B cell (primary cell): ENCODE measurements around the gene TEX51. TPM values are rescaled to one million over a fixed set of nuclear protein-coding genes. Genes with fewer than 3 reads are reported as not detected.

Experiments used
- ATAC-seq: fragments of 200-7000 bp; cut with Tn5 transposase; one replicate; pipeline ENCODE4 v1.10.0; 2021; ENCODE audit warnings: low read depth, mild to moderate bottlenecking, moderate number of reproducible peaks, moderate library complexity
- CTCF ChIA-PET: fragments of 350-600 bp; sonication (Branson Sonifier 250); formaldehyde crosslinking; loops from one replicate; lab custom pipeline; 2021; ENCODE audit warnings: antibody characterized with exemption, inconsistent platforms; lab: Charles Lee
- POLR2A ChIA-PET: fragments of 350-600 bp; sonication (Branson Sonifier 250); formaldehyde crosslinking; loops from one replicate; lab custom pipeline; 2021; ENCODE audit warnings: antibody characterized with exemption; lab: Charles Lee
- DNase-seq: peaks from one replicate; pipeline ENCODE4 v3.0.0; 2013
- H2AFZ ChIP-seq: 2 replicates; pipeline ENCODE4 v1.6.1; 2012; ENCODE audit warnings: mild to moderate bottlenecking, low read depth, low read length; ENCODE audit not compliant: insufficient read depth, poor library complexity, severe bottlenecking
- H3K27ac ChIP-seq, 2 donors: 1 replicate in 1 of 2; 2 replicates in 1 of 2; pipeline ENCODE4 v1.5.1; 2012 to 2013; ENCODE audit warnings: low read length in 2 of 2, mild to moderate bottlenecking in 2 of 2, moderate library complexity in 1 of 2
- H3K27me3 ChIP-seq, 4 experiments: fragments of 200-600 bp in 1 of 4; sonication (generic) in 1 of 4; replicated peaks in 1 of 4; 1 replicate in 2 of 4; 2 replicates in 2 of 4; pipeline versions ENCODE4 v1.6.1 to v1.7.0; 2013 to 2016; ENCODE audit warnings: low read length in 3 of 4, mild to moderate bottlenecking in 2 of 4, mixed read lengths in 1 of 4, moderate library complexity in 1 of 4; ENCODE audit not compliant: insufficient read depth in 4 of 4, control insufficient read depth in 3 of 4; ENCODE audit errors: control extremely low read depth in 1 of 4
- H3K36me3 ChIP-seq, 2 experiments: replicated peaks in 1 of 2; 1 replicate in 1 of 2; 2 replicates in 1 of 2; pipeline versions ENCODE4 v1.6.1 to v1.7.1; 2013; ENCODE audit warnings: low read length in 1 of 2; ENCODE audit not compliant: insufficient read depth in 2 of 2, control insufficient read depth in 1 of 2; ENCODE audit errors: control extremely low read depth in 1 of 2, extremely low read depth in 1 of 2
- H3K4me1 ChIP-seq, 2 donors: fragments of 200-600 bp in 1 of 2; sonication (generic) in 1 of 2; 1 replicate in 1 of 2; 2 replicates in 1 of 2; pipeline versions ENCODE4 v1.5.1 to v1.6.1; 2013 to 2017; ENCODE audit warnings: low read length in 2 of 2; ENCODE audit not compliant: control insufficient read depth in 2 of 2, insufficient read depth in 2 of 2
- H3K4me2 ChIP-seq: replicated peaks from 2 replicates; pipeline ENCODE3; 2012; ENCODE audit warnings: mild to moderate bottlenecking, low read depth, low read length; ENCODE audit not compliant: poor library complexity, severe bottlenecking
- H3K4me3 ChIP-seq, 5 experiments: fragments of 200-600 bp in 1 of 5; sonication (generic) in 1 of 5; 1 replicate in 3 of 5; 2 replicates in 2 of 5; pipeline versions ENCODE4 v1.5.1 to v1.7.0; 2011 to 2016; ENCODE audit warnings: low read length in 4 of 5, mild to moderate bottlenecking in 4 of 5, low read depth in 2 of 5, control low read depth in 1 of 5, moderate library complexity in 1 of 5; ENCODE audit not compliant: insufficient read depth in 1 of 5; ENCODE audit errors: control extremely low read depth in 1 of 5, extremely low read depth in 1 of 5
- H3K79me2 ChIP-seq: fragments of 200-600 bp; sonication (generic); one replicate; pipeline ENCODE4 v1.6.0; 2016; ENCODE audit warnings: low read length; ENCODE audit not compliant: control insufficient read depth, insufficient read depth
- H3K9ac ChIP-seq: fragments of 200-600 bp; sonication (generic); 2 replicates; pipeline ENCODE4 v1.6.1; 2017; ENCODE audit warnings: mild to moderate bottlenecking, low read length, moderate library complexity
- H3K9me3 ChIP-seq, 3 donors: one replicate each; pipeline versions ENCODE4 v1.6.1 to v1.7.1; 2013; ENCODE audit warnings: low read length in 2 of 3; ENCODE audit not compliant: control insufficient read depth in 2 of 3, insufficient read depth in 1 of 3; ENCODE audit errors: control extremely low read depth in 1 of 3
- H4K20me1 ChIP-seq: 2 replicates; pipeline ENCODE4 v1.6.0; 2012; ENCODE audit warnings: mild to moderate bottlenecking, low read length; ENCODE audit not compliant: insufficient read depth, control insufficient read depth, poor library complexity, severe bottlenecking
- H3K27ac Mint-ChIP-seq: one replicate; pipeline ENCODE4 v1.8.0; 2021; ENCODE audit warnings: mixed read lengths
- H3K27me3 Mint-ChIP-seq: one replicate; pipeline ENCODE4 v1.8.0; 2021; ENCODE audit warnings: mixed read lengths
- H3K4me1 Mint-ChIP-seq: one replicate; pipeline ENCODE4 v1.8.0; 2021; ENCODE audit warnings: mixed read lengths
- H3K4me3 Mint-ChIP-seq: one replicate; pipeline ENCODE4 v1.8.0; 2021; ENCODE audit warnings: mixed read lengths
- H3K9me3 Mint-ChIP-seq: one replicate; pipeline ENCODE4 v1.8.0; 2022; ENCODE audit warnings: mixed read lengths; ENCODE audit not compliant: insufficient read depth
- CTCF ChIP-seq: fragments of 200-600 bp; IDR thresholded peaks from one replicate; pipeline ENCODE4 v1.8.0; 2022; ENCODE audit warnings: antibody characterized with exemption, mild to moderate bottlenecking
- EZH2 ChIP-seq: IDR thresholded peaks from 2 replicates; pipeline ENCODE4 v1.6.1; 2012; ENCODE audit warnings: borderline replicate concordance, low read depth, mild to moderate bottlenecking, moderate library complexity, low read length; ENCODE audit not compliant: insufficient read depth, poor library complexity, severe bottlenecking
- WGBS: methylation state at CpG from one replicate; pipeline ENCODE4 v1.1.5; 2013; ENCODE audit warnings: missing lambda C conversion rate; ENCODE audit not compliant: insufficient coverage; 5-methylcytosine and 5-hydroxymethylcytosine counted together
- intact Hi-C: fragments of 100-400 bp; cut with micrococcal nuclease; formaldehyde crosslinking; loops from one replicate; pipeline ENCODE4 v1.10.0; 2022
- polyA plus RNA-seq: library from polyadenylated mRNA; depleted of rRNA; stranded (reverse); fragments of >200 nt; gene quantifications from 2 replicates; pipeline ENCODE4 v1.2.3, GENCODE V29; 2012
- total RNA-seq, 2 donors: library from RNA; stranded (reverse); fragments of 120-200 nt in 1 of 2; gene quantifications; 1 replicate in 1 of 2; 2 replicates in 1 of 2; pipeline versions ENCODE4 v1.2.3 to v1.2.4, GENCODE V29; 2013 to 2022

Gene TEX51
- total and polyA plus RNA-seq, 2 donors (not counting 1 experiment from before 2014, with no cell fraction given) = not detected

- no peak for ATAC-seq
- 97% methylated on average over 4 of the region's 6 CpGs for WGBS
- intact Hi-C loops = no loop called here
These were observed 15.0 kb upstream of the TEX51 start for GRCh38 chr2:126883666-126884040.

More at GRCh38 chr2:126883666-126884040, 15.0 kb upstream of the TEX51 start:
- ChIA-PET CTCF (no interaction called here), POLR2A (no interaction called here)
- Histone ChIP-seq H3K27ac (no peak overlapping the region), H3K4me1 (peaks cover 3 to 8% of the 10 kb centered on the region in 2 donors), H3K9me3 (peaks cover 0 to 3% (median 0%) of the 10 kb centered on the region in 3 donors), H4K20me1 (no peaks in the 10 kb centered on the region), H3K27me3 (peaks cover 0 to 17% (median 0%) of the 10 kb centered on the region in 4 experiments), H3K36me3 (no peaks in the 10 kb centered on the region), H2AFZ (no peak overlapping the region), H3K4me2 (no peak overlapping the region), H3K4me3 (no peak overlapping the region), H3K79me2 (no peaks in the 10 kb centered on the region), H3K9ac (no peak overlapping the region)
- Mint-ChIP-seq H3K4me3 (no peak overlapping the region), H3K27ac (no peak overlapping the region), H3K4me1 (peaks cover 5% of the 10 kb centered on the region), H3K27me3 (peaks cover 13% of the 10 kb centered on the region), H3K9me3 (no peaks in the 10 kb centered on the region)
- DNase-seq = no peak
- TF ChIP-seq CTCF (no peak), EZH2 (no peak)
